GM12878 (cell line): ENCODE data around the gene ADA. TPM values are rescaled to one million over a fixed set of nuclear protein-coding genes. Genes with fewer than 3 reads are reported as not detected.

ENCODE experiments used
- ATAC-seq: fragments of 200-7000 bp; cut with Tn5 transposase; 3 replicates; pipeline ENCODE4 v1.9.1; 2020; ENCODE audit warnings: mild to moderate bottlenecking, moderate library complexity
- BruUV-seq: library from RNA; stranded (reverse); fragments of 400-500 nt; replicated peaks from 2 replicates; lab custom pipeline; 2021; lab: Mats Ljungman, UMichigan
- CTCF ChIA-PET: fragments of 300-600 bp; sonication (Branson Sonifier 250); formaldehyde crosslinking; extraction: SDS; loops from one replicate; lab custom pipeline; 2021; ENCODE audit warnings: inconsistent platforms; lab: Yijun Ruan, JAX
- POLR2A ChIA-PET: fragments of 350-600 bp; formaldehyde crosslinking; extraction: SDS; loops from one replicate; lab custom pipeline; 2021; ENCODE audit warnings: inconsistent platforms; lab: Charles Lee
- RAD21 ChIA-PET: fragments of 300-600 bp; sonication (Branson Sonifier 250); formaldehyde crosslinking; loops from one replicate; lab custom pipeline; 2023; ENCODE audit warnings: antibody characterized with exemption; ENCODE audit not compliant: unreplicated experiment; lab: Charles Lee
- SMC1A ChIA-PET: fragments of 300-600 bp; sonication (Branson Sonifier 250); formaldehyde crosslinking; loops from one replicate; lab custom pipeline; 2023; ENCODE audit not compliant: unreplicated experiment, uncharacterized antibody; lab: Charles Lee
- DNase-seq: peaks from one replicate; pipeline ENCODE4 v3.0.0-alpha.2; 2011; ENCODE audit warnings: low read depth, low spot score
- FAIRE-seq: peaks from 3 replicates; lab custom pipeline; 2011; peaks lifted over from hg19 to GRCh38; lab: Jason Lieb, UNC
- H2AFZ ChIP-seq: 2 replicates; pipeline ENCODE4 v1.6.0; 2011; ENCODE audit warnings: low read depth, low read length, control low read depth; ENCODE audit not compliant: control insufficient read depth
- H3K27ac ChIP-seq: 2 replicates; pipeline ENCODE4 v1.5.1; 2011; ENCODE audit warnings: control low read depth; ENCODE audit not compliant: control insufficient read depth, insufficient read depth
- H3K27me3 ChIP-seq, 2 experiments: replicated peaks in 1 of 2; 2 replicates each; pipeline versions ENCODE4 v1.6.0 to v1.6.1; 2011; ENCODE audit warnings: low read length in 1 of 2; ENCODE audit not compliant: control insufficient read depth in 2 of 2, insufficient read depth in 2 of 2
- H3K36me3 ChIP-seq, 2 experiments: 2 replicates each; pipeline ENCODE4 v1.5.1; 2011; ENCODE audit warnings: low read length in 1 of 2; ENCODE audit not compliant: control insufficient read depth in 2 of 2, insufficient read depth in 2 of 2
- H3K4me1 ChIP-seq: 2 replicates; pipeline ENCODE4 v1.6.1; 2011; ENCODE audit warnings: mild to moderate bottlenecking, low read length, moderate library complexity, mixed read lengths; ENCODE audit not compliant: control insufficient read depth, insufficient read depth
- H3K4me2 ChIP-seq: 2 replicates; pipeline ENCODE4 v1.6.0; 2011; ENCODE audit warnings: control low read depth; ENCODE audit not compliant: control insufficient read depth, insufficient read depth
- H3K4me3 ChIP-seq: fragments of 200-600 bp; sonication (generic); 2 replicates; pipeline ENCODE4 v1.5.1; 2016
- H3K79me2 ChIP-seq: 2 replicates; pipeline ENCODE4 v1.6.0; 2011; ENCODE audit warnings: low read length; ENCODE audit not compliant: control insufficient read depth, insufficient read depth
- H3K9ac ChIP-seq: 2 replicates; pipeline ENCODE4 v1.8.0; 2011; ENCODE audit warnings: low read length, control low read depth, mixed read lengths; ENCODE audit not compliant: control insufficient read depth, insufficient read depth
- H3K9me3 ChIP-seq: replicated peaks from 3 replicates; pipeline ENCODE4 v1.5.1; 2011; ENCODE audit warnings: mild to moderate bottlenecking, low read length; ENCODE audit not compliant: control insufficient read depth, insufficient read depth
- H4K20me1 ChIP-seq: 2 replicates; pipeline ENCODE4 v1.6.0; 2011; ENCODE audit not compliant: control insufficient read depth, insufficient read depth
- ATF7 ChIP-seq: fragments of 450-650 bp; IDR thresholded peaks from 2 replicates; pipeline ENCODE4 v1.6.1; 2016; ENCODE audit warnings: low read depth, mild to moderate bottlenecking
- BCL11A ChIP-seq: IDR thresholded peaks from 2 replicates; pipeline ENCODE4 v1.6.1; 2011; ENCODE audit warnings: low read depth, low read length
- FOS ChIP-seq: IDR thresholded peaks from 3 replicates; pipeline ENCODE4 v1.6.1; 2011; ENCODE audit warnings: borderline replicate concordance; ENCODE audit not compliant: insufficient read length; ENCODE audit errors: extremely low read depth
- IKZF2 ChIP-seq, 2 experiments: fragments of 450-650 bp; IDR thresholded peaks; 2 replicates each; pipeline ENCODE4 v1.6.1; 2017; ENCODE audit warnings: mild to moderate bottlenecking in 2 of 2, moderate library complexity in 2 of 2
- MEF2A ChIP-seq: IDR thresholded peaks from 2 replicates; pipeline ENCODE4 v1.6.1; 2011; ENCODE audit warnings: low read depth, mild to moderate bottlenecking, low read length, moderate library complexity; ENCODE audit not compliant: insufficient read depth
- NR2C2 ChIP-seq: IDR thresholded peaks from 2 replicates; pipeline ENCODE4 v1.6.1; 2011; ENCODE audit warnings: borderline replicate concordance, low read depth; ENCODE audit not compliant: control insufficient read depth, insufficient read length
- PML ChIP-seq: IDR thresholded peaks from 2 replicates; pipeline ENCODE4 v1.6.1; 2012; ENCODE audit warnings: low read length, inconsistent platforms
- POU2F2 ChIP-seq: IDR thresholded peaks from 3 replicates; pipeline ENCODE4 v1.6.1; 2011; ENCODE audit warnings: low read depth, mild to moderate bottlenecking, low read length, borderline replicate concordance
- YY1 ChIP-seq: IDR thresholded peaks from 2 replicates; pipeline ENCODE4 v1.6.1; 2011; ENCODE audit warnings: low read depth, mild to moderate bottlenecking, low read length
- ZBTB40 ChIP-seq: fragments of 450-650 bp; IDR thresholded peaks from 2 replicates; pipeline ENCODE4 v1.6.1; 2016; ENCODE audit warnings: mild to moderate bottlenecking, moderate library complexity, borderline replicate concordance
- ZNF592 ChIP-seq: fragments of 450-650 bp; IDR thresholded peaks from 2 replicates; pipeline ENCODE4 v1.6.1; 2017; ENCODE audit warnings: mild to moderate bottlenecking, moderate library complexity
- WGBS: methylation state at CpG from one replicate; pipeline ENCODE4 v1.1.6; 2016; ENCODE audit warnings: low lambda C conversion rate; ENCODE audit not compliant: insufficient replicate concordance, insufficient coverage; ENCODE audit errors: missing lambda C conversion rate; 5-methylcytosine and 5-hydroxymethylcytosine counted together
- in situ Hi-C: fragments of 300-500 bp; cut with MboI; formaldehyde crosslinking; loops from 9 replicates; pipeline ENCODE4 v1.14.3; 2018; ENCODE audit warnings: mixed read lengths
- intact Hi-C: fragments of 100-400 bp; cut with micrococcal nuclease; formaldehyde crosslinking; loops from one replicate; pipeline ENCODE4 v1.14.2; 2022; ENCODE audit not compliant: unreplicated experiment
- polyA plus RNA-seq, 11 experiments: library from polyadenylated mRNA; depleted of rRNA in 4 of 11; unstranded in 6 of 11; stranded (reverse) in 5 of 11; fragments of >200 nt; fragmentation: Nextera tagmentation in 4 of 11; fragmentation: Illumina TruSeq in 1 of 11; extraction: Ambion mirVana in 4 of 11; extraction: Trizol in 1 of 11; gene quantifications; 1 replicate in 1 of 11; 2 replicates in 10 of 11; pipeline versions ENCODE4 v1.2.1 to v1.2.3, GENCODE V29; 2011 to 2016; ENCODE audit warnings: inconsistent platforms in 2 of 11, missing spikeins in 2 of 11, low read depth in 1 of 11
- total RNA-seq, 4 experiments: library from RNA; depleted of rRNA in 3 of 4; stranded (reverse); fragments of >200 nt in 3 of 4; fragmentation: Illumina TruSeq in 1 of 4; extraction: Trizol in 1 of 4; gene quantifications; 2 replicates each; pipeline versions ENCODE4 v1.2.1 to v1.2.3, GENCODE V29; 2013 to 2021

Gene ADA
- total and polyA plus RNA-seq, 10 of the 15 experiments (the other 5 are each of a cell fraction or from before 2014, with no cell fraction given) = 40.9 to 217 (median 90.8) TPM

GRCh38 chr20:44587035-44587980, 64.2 kb downstream of the ADA start:
- in situ Hi-C loops = no loop called here
- no peaks in the 10 kb centered on the region for H3K27me3 ChIP-seq
- ChIA-PET CTCF (interaction anchor here (0.6 to 5.3 kb wide), 14 partner anchors 9 to 277 kb away, joined by 3 to 67 read pairs (median 9); partner anchors contain the start of genes FITM2 and SERINC3), SMC1A (interaction anchor here (0.7 to 7.8 kb wide), 13 partner anchors 8 to 112 kb away, joined by 3 to 144 read pairs (median 12); partner anchors contain the start of genes SERINC3 and TTPAL), POLR2A (interaction anchor here (0.7 to 5.9 kb wide), 11 partner anchors 8 to 70 kb away, joined by 3 to 46 read pairs (median 4); partner anchors contain the start of gene SERINC3), RAD21 (interaction anchor here (0.7 to 5.4 kb wide), 19 partner anchors 7 to 377 kb away, joined by 3 to 61 read pairs (median 9); partner anchors contain the start of genes ADA and YWHAB)
- no peaks in the 10 kb centered on the region for H3K79me2 ChIP-seq
- intact Hi-C loops = loop anchor here (5.0 kb wide), 2 partner anchors 55 to 110 kb away; partner anchors contain the start of gene TTPAL
- H3K36me3 ChIP-seq = peaks cover 0 to 3% of the 10 kb centered on the region in 2 experiments; a peak in 2 of 4 replicates
- WGBS = 9% methylated on average over 10 of the region's 10 CpGs
- ATAC-seq = peak; percentile 8
- BruUV-seq = no TSS peak
- H3K27ac ChIP-seq = peak overlapping the region; percentile 77
- H3K4me1 ChIP-seq = peaks cover 64% of the 10 kb centered on the region
- no peaks in the 10 kb centered on the region for H3K9me3 ChIP-seq
- peak overlapping the region; percentile 46; the same call in 1 of the 2 replicates for H3K4me3 ChIP-seq
- no peaks in the 10 kb centered on the region for H4K20me1 ChIP-seq
- DNase-seq = no peak
- 0 out of 2 replicates have a peak overlapping the region, but pooled peaks have one; percentile 16 for H3K9ac ChIP-seq
- peak overlapping the region; percentile 15 for H2AFZ ChIP-seq
- FAIRE-seq = no peak
- H3K4me2 ChIP-seq = peak overlapping the region; percentile 72
- TF ChIP-seq POU2F2 (peak; percentile 53; the same call in 1 of the 3 replicates), ZBTB40 (no peak), FOS (no peak), ZNF592 (0 out of 2 replicates have a peak, but pooled peaks have one; percentile 37), NR2C2 (no peak), PML (no peak), IKZF2 (IDR thresholded peaks at IDR 0.05) (peak; percentile 65 to 74), YY1 (no peak), MEF2A (0 out of 2 replicates have a peak, but pooled peaks have one; percentile 59), ATF7 (peak; percentile 51), BCL11A (0 out of 2 replicates have a peak, but pooled peaks have one; percentile 42)
